ENCODE results near the gene RNU5D-1.
"Not testable (repeated sequence)": the region's sequence is repeated elsewhere in the genome, so short reads cannot be mapped to it uniquely, and the experiment has no call there.

Gene RNU5D-1

GRCh38 chr1:44719318-44719717 lies 11.7 kb downstream of the RNU5D-1 start:
- peak overlapping the region; percentile 67 for H3K27ac Mint-ChIP-seq
- no peaks in the 10 kb centered on the region for H3K27me3 Mint-ChIP-seq
- H3K36me3 Mint-ChIP-seq (ENCODE audit: low read depth), result peaks cover 6% of the 10 kb centered on the region
- H3K4me1 Mint-ChIP-seq (ENCODE audit: low read depth), result peaks cover 82% of the 10 kb centered on the region
- no peak overlapping the region for H3K4me3 Mint-ChIP-seq
- DNase-seq, result no peak
- no peaks in the 10 kb centered on the region for H3K9me3 Mint-ChIP-seq

- Mint-ChIP-seq H3K9me3 (no peaks in the 10 kb centered on the region), H3K4me3 (no peak overlapping the region), H3K36me3 (ENCODE audit: low read depth) (no peaks in the 10 kb centered on the region), H3K4me1 (ENCODE audit: low read depth) (peaks cover 72% of the 10 kb centered on the region), H3K27ac (peak overlapping the region; percentile 20), H3K27me3 (no peaks in the 10 kb centered on the region)
- no peak for DNase-seq
Observed at GRCh38 chr1:44718091-44718490, 12.9 kb downstream of the RNU5D-1 start.

GRCh38 chr1:44717653-44718052 lies 13.3 kb downstream of the RNU5D-1 start:
- peak overlapping the region; percentile 20 for H3K27ac Mint-ChIP-seq
- no peaks in the 10 kb centered on the region for H3K36me3 Mint-ChIP-seq (ENCODE audit: low read depth)
- H3K9me3 Mint-ChIP-seq, result no peaks in the 10 kb centered on the region
- no peak for DNase-seq
- no peaks in the 10 kb centered on the region for H3K27me3 Mint-ChIP-seq
- peaks cover 68% of the 10 kb centered on the region for H3K4me1 Mint-ChIP-seq (ENCODE audit: low read depth)
- H3K4me3 Mint-ChIP-seq, result no peak overlapping the region

GRCh38 chr1:44717156-44717555 lies 13.8 kb downstream of the RNU5D-1 start:
- Mint-ChIP-seq H3K9me3 (no peaks in the 10 kb centered on the region), H3K27ac (no peak overlapping the region), H3K27me3 (no peaks in the 10 kb centered on the region), H3K36me3 (ENCODE audit: low read depth) (no peaks in the 10 kb centered on the region), H3K4me1 (ENCODE audit: low read depth) (peaks cover 68% of the 10 kb centered on the region), H3K4me3 (no peak overlapping the region)
- DNase-seq, result no peak

GRCh38 chr1:44714944-44715571 lies 15.9 kb downstream of the RNU5D-1 start:
- Mint-ChIP-seq H3K27ac (peak overlapping the region; percentile 71), H3K9me3 (no peaks in the 10 kb centered on the region), H3K4me1 (ENCODE audit: low read depth) (peaks cover 49% of the 10 kb centered on the region), H3K27me3 (no peaks in the 10 kb centered on the region), H3K4me3 (peak overlapping the region; percentile 39), H3K36me3 (ENCODE audit: low read depth) (no peaks in the 10 kb centered on the region)
- peak; percentile 73 for DNase-seq

GRCh38 chr1:44714532-44714931 lies 16.4 kb downstream of the RNU5D-1 start:
- Mint-ChIP-seq H3K4me3 (no peak overlapping the region), H3K36me3 (ENCODE audit: low read depth) (no peaks in the 10 kb centered on the region), H3K9me3 (no peaks in the 10 kb centered on the region), H3K4me1 (ENCODE audit: low read depth) (peaks cover 46% of the 10 kb centered on the region), H3K27ac (peak overlapping the region; percentile 71), H3K27me3 (no peaks in the 10 kb centered on the region)
- no peak for DNase-seq

- Mint-ChIP-seq H3K9me3 (no peaks in the 10 kb centered on the region), H3K36me3 (ENCODE audit: low read depth) (no peaks in the 10 kb centered on the region), H3K27ac (no peak overlapping the region), H3K4me3 (no peak overlapping the region), H3K27me3 (no peaks in the 10 kb centered on the region), H3K4me1 (ENCODE audit: low read depth) (peaks cover 39% of the 10 kb centered on the region)
- DNase-seq, result no peak
Observed at GRCh38 chr1:44713321-44713781, 17.6 kb downstream of the RNU5D-1 start.

GRCh38 chr1:44707959-44708831 lies 22.8 kb downstream of the RNU5D-1 start:
- Mint-ChIP-seq H3K9me3 (no peaks in the 10 kb centered on the region), H3K4me3 (peak overlapping the region; percentile 62), H3K27me3 (no peaks in the 10 kb centered on the region), H3K36me3 (ENCODE audit: low read depth) (no peaks in the 10 kb centered on the region), H3K4me1 (ENCODE audit: low read depth) (peaks cover 15% of the 10 kb centered on the region), H3K27ac (peak overlapping the region; percentile 74)
- peak; percentile 51 for DNase-seq

- Mint-ChIP-seq H3K4me3 (no peak overlapping the region), H3K27me3 (no peaks in the 10 kb centered on the region), H3K36me3 (ENCODE audit: low read depth) (no peaks in the 10 kb centered on the region), H3K4me1 (ENCODE audit: low read depth) (peaks cover 15% of the 10 kb centered on the region), H3K27ac (no peak overlapping the region), H3K9me3 (no peaks in the 10 kb centered on the region)
- DNase-seq, result no peak
Observed at GRCh38 chr1:44707112-44707881, 23.7 kb downstream of the RNU5D-1 start.

- Mint-ChIP-seq H3K4me3 (no peak overlapping the region), H3K36me3 (ENCODE audit: low read depth) (no peaks in the 10 kb centered on the region), H3K27me3 (no peaks in the 10 kb centered on the region), H3K4me1 (ENCODE audit: low read depth) (peaks cover 15% of the 10 kb centered on the region), H3K27ac (no peak overlapping the region), H3K9me3 (no peaks in the 10 kb centered on the region)
- no peak for DNase-seq
Observed at GRCh38 chr1:44705938-44706337, 25.0 kb downstream of the RNU5D-1 start.

- H3K27ac Mint-ChIP-seq, result no peak overlapping the region
- no peaks in the 10 kb centered on the region for H3K36me3 Mint-ChIP-seq (ENCODE audit: low read depth)
- no peak overlapping the region for H3K4me3 Mint-ChIP-seq
- peaks cover 15% of the 10 kb centered on the region for H3K4me1 Mint-ChIP-seq (ENCODE audit: low read depth)
- H3K9me3 Mint-ChIP-seq, result no peaks in the 10 kb centered on the region
- DNase-seq, result no peak
- no peaks in the 10 kb centered on the region for H3K27me3 Mint-ChIP-seq
Observed at GRCh38 chr1:44705470-44705869, 25.5 kb downstream of the RNU5D-1 start.

- Mint-ChIP-seq H3K36me3 (ENCODE audit: low read depth) (no peaks in the 10 kb centered on the region), H3K9me3 (no peaks in the 10 kb centered on the region), H3K4me1 (ENCODE audit: low read depth) (peaks cover 22% of the 10 kb centered on the region), H3K27me3 (no peaks in the 10 kb centered on the region), H3K27ac (no peak overlapping the region), H3K4me3 (no peak overlapping the region)
- no peak for DNase-seq
Observed at GRCh38 chr1:44701141-44701573, 29.8 kb downstream of the RNU5D-1 start.

- H3K4me3 Mint-ChIP-seq, result no peak overlapping the region
- H3K9me3 Mint-ChIP-seq, result no peaks in the 10 kb centered on the region
- peaks cover 25% of the 10 kb centered on the region for H3K4me1 Mint-ChIP-seq (ENCODE audit: low read depth)
- H3K27ac Mint-ChIP-seq, result no peak overlapping the region
- no peaks in the 10 kb centered on the region for H3K36me3 Mint-ChIP-seq (ENCODE audit: low read depth)
- no peak for DNase-seq
- H3K27me3 Mint-ChIP-seq, result no peaks in the 10 kb centered on the region
Observed at GRCh38 chr1:44700573-44700972, 30.4 kb downstream of the RNU5D-1 start.

GRCh38 chr1:44699375-44699774 lies 31.6 kb downstream of the RNU5D-1 start:
- H3K9me3 Mint-ChIP-seq; H3K27me3 Mint-ChIP-seq; H3K4me3 Mint-ChIP-seq; H3K27ac Mint-ChIP-seq; H3K36me3 Mint-ChIP-seq (ENCODE audit: low read depth); DNase-seq: not testable (repeated sequence)
- peaks cover 25% of the 10 kb centered on the region for H3K4me1 Mint-ChIP-seq (ENCODE audit: low read depth)

Measured in activated T-cell treated with anti-CD3 and anti-CD28 coated beads, Interleukin-2, amount 50 U/mL, for 24 hours (primary cell).